ENCODE results near the gene MSANTD1. TPM values are rescaled to one million over a fixed set of nuclear protein-coding genes. Genes with fewer than 3 reads are reported as not detected.

Gene MSANTD1
- total RNA-seq, 1 donor from 2014 or later = 1.2 TPM

DNA sequence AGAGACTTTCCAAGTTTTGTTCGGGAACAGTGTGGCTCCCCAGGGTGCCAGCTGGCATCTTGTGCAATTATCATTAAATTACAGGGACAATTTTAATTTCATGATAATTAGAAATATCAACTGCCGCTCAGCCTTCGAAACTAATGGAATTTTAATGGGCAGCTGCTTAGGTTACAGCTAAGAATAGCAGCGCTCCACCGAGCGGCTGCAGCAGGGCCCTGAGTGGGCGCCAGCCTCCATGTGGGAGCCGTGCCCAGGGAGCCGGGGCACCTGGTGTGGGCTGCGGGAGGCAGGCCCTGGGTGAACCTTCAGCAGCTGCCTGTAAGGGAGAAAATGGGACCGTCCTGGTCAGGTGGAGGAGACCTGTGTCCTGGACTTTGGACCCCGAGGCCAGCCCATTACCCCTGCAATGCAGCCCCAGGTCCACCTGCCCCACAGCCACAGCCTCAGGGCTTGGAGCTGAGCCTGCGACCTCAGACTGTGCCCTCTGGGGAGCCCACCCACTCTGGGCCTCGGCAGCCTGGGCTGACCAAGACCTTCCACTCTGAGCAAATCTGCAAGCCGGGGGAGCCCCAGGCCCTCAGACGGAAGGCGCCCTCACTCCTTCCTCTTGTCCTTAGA lies 21.1 kb downstream of the MSANTD1 start:
- Mint-ChIP-seq H3K36me3 (ENCODE audit: low read depth) (no peaks in the 10 kb centered on the region), H3K4me3 (no peak overlapping the region), H3K9me3 (no peaks in the 10 kb centered on the region), H3K4me1 (no peaks in the 10 kb centered on the region), H3K27me3 (ENCODE audit: low read depth) (no peaks in the 10 kb centered on the region), H3K27ac (ENCODE audit: unreplicated experiment) (no peak overlapping the region)
- DNase-seq (ENCODE audit: low read depth, low spot score) = no peak
- TF ChIP-seq, protein P1, sequence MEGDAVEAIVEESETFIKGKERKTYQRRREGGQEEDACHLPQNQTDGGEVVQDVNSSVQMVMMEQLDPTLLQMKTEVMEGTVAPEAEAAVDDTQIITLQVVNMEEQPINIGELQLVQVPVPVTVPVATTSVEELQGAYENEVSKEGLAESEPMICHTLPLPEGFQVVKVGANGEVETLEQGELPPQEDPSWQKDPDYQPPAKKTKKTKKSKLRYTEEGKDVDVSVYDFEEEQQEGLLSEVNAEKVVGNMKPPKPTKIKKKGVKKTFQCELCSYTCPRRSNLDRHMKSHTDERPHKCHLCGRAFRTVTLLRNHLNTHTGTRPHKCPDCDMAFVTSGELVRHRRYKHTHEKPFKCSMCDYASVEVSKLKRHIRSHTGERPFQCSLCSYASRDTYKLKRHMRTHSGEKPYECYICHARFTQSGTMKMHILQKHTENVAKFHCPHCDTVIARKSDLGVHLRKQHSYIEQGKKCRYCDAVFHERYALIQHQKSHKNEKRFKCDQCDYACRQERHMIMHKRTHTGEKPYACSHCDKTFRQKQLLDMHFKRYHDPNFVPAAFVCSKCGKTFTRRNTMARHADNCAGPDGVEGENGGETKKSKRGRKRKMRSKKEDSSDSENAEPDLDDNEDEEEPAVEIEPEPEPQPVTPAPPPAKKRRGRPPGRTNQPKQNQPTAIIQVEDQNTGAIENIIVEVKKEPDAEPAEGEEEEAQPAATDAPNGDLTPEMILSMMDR (conservative IDR thresholded peaks at IDR 0.05) = no peak

DNA sequence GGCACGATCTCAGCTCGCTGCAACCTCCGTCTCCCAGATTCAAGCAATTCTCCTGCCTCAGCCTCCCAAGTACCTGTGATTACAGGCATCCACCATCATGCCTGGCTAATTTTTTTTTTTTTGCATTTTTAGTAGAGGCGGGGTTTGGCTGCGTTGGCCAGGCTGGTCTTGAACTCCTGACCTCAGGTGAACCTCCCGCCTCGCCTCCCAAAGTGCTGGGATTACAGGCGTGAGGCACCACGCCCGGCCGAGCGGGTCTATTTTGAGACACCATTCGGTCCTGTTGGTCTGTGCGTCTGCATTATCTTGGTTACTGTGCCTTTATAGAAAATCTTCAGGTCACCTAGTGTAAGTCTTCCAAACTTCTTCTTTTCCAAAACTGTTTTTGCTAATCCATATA lies 22.2 kb downstream of the MSANTD1 start:
- no peak overlapping the region for H3K4me3 Mint-ChIP-seq
- TF ChIP-seq, protein P1 (conservative IDR thresholded peaks at IDR 0.05) = no peak
- H3K4me1 Mint-ChIP-seq = no peaks in the 10 kb centered on the region
- DNase-seq (ENCODE audit: low read depth, low spot score) = no peak
- H3K36me3 Mint-ChIP-seq (ENCODE audit: low read depth) = no peaks in the 10 kb centered on the region
- no peaks in the 10 kb centered on the region for H3K27me3 Mint-ChIP-seq (ENCODE audit: low read depth)
- no peak overlapping the region for H3K27ac Mint-ChIP-seq (ENCODE audit: unreplicated experiment)
- no peaks in the 10 kb centered on the region for H3K9me3 Mint-ChIP-seq

DNA sequence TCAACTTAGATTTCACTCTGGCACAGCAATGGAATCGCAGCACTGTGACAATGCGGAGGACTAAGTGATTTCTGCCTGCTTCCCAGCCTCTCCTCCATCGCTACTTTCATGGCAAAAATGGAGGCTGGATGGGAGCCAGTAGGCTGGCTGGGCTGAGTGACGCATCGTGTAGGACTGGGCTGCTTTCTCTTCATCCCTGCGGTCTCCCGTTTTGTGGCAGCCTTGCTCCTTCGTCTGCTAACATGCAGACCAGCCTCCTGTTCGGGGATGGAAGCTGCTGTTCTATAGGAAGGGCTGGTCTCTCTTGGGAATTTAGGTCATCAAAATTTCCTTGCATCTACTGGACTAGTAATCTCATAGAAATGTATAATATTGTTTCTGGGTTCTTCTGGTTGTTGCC lies 28.0 kb downstream of the MSANTD1 start:
- no peak overlapping the region for H3K27ac Mint-ChIP-seq (ENCODE audit: unreplicated experiment)
- no peaks in the 10 kb centered on the region for H3K4me1 Mint-ChIP-seq
- no peaks in the 10 kb centered on the region for H3K27me3 Mint-ChIP-seq (ENCODE audit: low read depth)
- no peak for DNase-seq (ENCODE audit: low read depth, low spot score)
- TF ChIP-seq, protein P1 (conservative IDR thresholded peaks at IDR 0.05) = no peak
- H3K9me3 Mint-ChIP-seq = peaks cover 8% of the 10 kb centered on the region
- H3K36me3 Mint-ChIP-seq (ENCODE audit: low read depth) = peaks cover 4% of the 10 kb centered on the region
- no peak overlapping the region for H3K4me3 Mint-ChIP-seq

DNA sequence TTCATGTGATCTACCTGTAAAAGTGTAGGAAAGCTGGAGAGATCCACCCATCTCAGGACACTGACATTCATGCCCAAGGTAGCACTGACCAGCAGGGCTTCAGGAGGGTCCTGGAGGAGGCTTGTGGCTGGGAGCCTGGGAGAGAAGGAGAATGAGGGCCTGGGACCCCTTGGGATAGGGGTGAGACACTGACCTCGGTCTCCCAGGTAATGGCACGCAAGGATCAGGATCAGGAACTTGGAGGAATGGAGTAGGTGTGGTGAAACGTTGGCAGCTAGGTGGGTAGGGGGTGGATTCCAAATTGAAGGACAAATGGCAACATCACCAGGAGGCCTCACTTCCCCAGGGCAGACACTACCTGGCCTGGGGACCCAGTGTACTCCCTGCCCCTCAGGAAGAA lies 31.5 kb downstream of the MSANTD1 start:
- Mint-ChIP-seq H3K27me3 (ENCODE audit: low read depth) (no peaks in the 10 kb centered on the region), H3K36me3 (ENCODE audit: low read depth) (peaks cover 4% of the 10 kb centered on the region), H3K9me3 (peaks cover 8% of the 10 kb centered on the region), H3K4me3 (no peak overlapping the region), H3K27ac (ENCODE audit: unreplicated experiment) (no peak overlapping the region), H3K4me1 (no peaks in the 10 kb centered on the region)
- TF ChIP-seq, protein P1 (conservative IDR thresholded peaks at IDR 0.05) = no peak
- no peak for DNase-seq (ENCODE audit: low read depth, low spot score)

DNA sequence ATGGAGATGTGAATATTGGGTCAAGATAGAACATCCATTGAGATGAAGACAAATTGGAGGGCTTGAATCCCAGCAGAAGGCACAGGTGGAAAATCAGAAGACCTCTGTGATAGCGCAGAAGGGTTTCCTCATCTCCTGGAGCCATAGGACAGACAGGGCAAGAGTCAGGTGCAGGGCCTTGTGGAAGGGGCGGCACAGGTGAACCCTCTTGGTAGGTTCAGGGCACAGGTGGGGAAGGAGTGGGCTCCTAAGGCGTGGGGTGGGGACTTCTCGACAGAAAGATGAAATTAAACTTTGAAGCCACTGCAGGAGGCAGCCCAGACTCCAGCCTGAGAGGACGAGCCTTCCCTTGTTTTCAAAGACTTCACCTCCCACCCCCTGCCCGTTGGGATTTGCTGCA lies 34.5 kb downstream of the MSANTD1 start:
- no peak overlapping the region for H3K4me3 Mint-ChIP-seq
- H3K4me1 Mint-ChIP-seq = no peaks in the 10 kb centered on the region
- H3K36me3 Mint-ChIP-seq (ENCODE audit: low read depth) = peaks cover 2% of the 10 kb centered on the region
- DNase-seq (ENCODE audit: low read depth, low spot score) = no peak
- no peaks in the 10 kb centered on the region for H3K27me3 Mint-ChIP-seq (ENCODE audit: low read depth)
- TF ChIP-seq, protein P1 (conservative IDR thresholded peaks at IDR 0.05) = no peak
- H3K9me3 Mint-ChIP-seq = peaks cover 6% of the 10 kb centered on the region
- H3K27ac Mint-ChIP-seq (ENCODE audit: unreplicated experiment) = no peak overlapping the region

All from neural crest cell (in vitro differentiated cells).